Measurements from ENCODE around the gene POU2F2. TPM values are rescaled to one million over a fixed set of nuclear protein-coding genes. Genes with fewer than 3 reads are reported as not detected.
"Not testable (repeated sequence)": the region's sequence is repeated elsewhere in the genome, so short reads cannot be mapped to it uniquely, and the experiment has no call there.

POU2F2 gene
- total RNA-seq, 2 experiments from 2014 or later = 43.6 to 62.8 TPM

DNA sequence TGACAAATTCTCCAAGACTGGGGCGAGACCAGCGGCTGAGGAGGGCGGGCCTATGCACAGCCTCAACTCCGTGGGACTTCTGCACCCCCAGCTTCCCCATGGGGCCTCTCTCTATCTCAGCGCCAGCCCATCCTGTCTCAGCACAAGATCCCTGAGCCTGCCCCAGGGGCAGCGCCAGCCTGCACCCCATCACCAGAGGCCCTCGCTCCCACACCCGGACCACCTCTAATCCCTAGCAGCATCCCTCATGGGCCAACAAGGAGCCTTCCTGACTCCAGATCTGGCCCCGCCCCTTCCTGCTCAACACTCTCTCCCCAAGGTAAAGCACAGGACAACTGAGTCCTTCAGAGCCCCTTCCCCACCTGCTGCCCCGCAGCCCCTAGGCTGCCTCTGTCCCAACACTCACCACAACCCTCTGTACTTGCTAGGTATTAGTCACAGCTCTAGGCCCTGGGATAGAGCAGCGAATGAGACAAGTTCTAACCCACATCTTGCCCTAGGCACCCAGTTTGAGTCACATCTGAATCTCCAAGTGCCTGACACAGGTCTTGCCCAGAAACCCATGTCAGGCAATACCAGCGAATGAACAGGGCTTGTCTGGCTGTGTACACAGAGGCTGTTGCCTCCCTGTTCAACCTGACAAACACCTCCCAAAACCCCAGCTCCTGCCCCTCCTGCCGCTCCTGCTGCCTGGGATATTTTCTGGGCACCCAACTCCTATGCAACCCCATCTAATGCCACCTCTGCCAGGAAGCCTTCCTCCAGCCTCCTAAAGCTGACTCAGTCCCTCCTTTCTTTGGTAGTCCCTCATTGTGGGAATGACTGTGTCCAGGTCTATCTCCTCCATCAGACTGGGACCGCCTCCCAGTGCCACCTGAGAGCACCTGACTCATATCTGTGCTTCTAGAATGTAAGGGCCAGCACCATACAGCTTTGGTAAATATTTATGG, 80.8 kb downstream of the POU2F2 start:
- peak; percentile 96 for ATAC-seq
- ChIA-PET POLR2A (interaction anchor here (0.5 to 1.1 kb wide), 3 partner anchors 17 to 209 kb away, joined by 3 to 4 read pairs (median 3); no protein-coding TSS in a partner anchor), CTCF (interaction anchor here (1.0 to 4.9 kb wide), 3 partner anchors 17 to 34 kb away, joined by 3 to 20 read pairs (median 5); no protein-coding TSS in a partner anchor)
- H3K4me1 Mint-ChIP-seq = peaks cover 21% of the 10 kb centered on the region
- no peak overlapping the region for H3K4me3 Mint-ChIP-seq
- no peaks in the 10 kb centered on the region for H3K36me3 Mint-ChIP-seq (ENCODE audit: low read depth)
- peak; percentile 73 for DNase-seq
- no peaks in the 10 kb centered on the region for H3K9me3 Mint-ChIP-seq (ENCODE audit: low read depth)
- peak overlapping the region; percentile 81 for H3K27ac Mint-ChIP-seq
- intact Hi-C loops (cut with DNase I, micrococcal nuclease) = loop anchor here (1.0 to 5.0 kb wide), 3 partner anchors 16 to 59 kb away; partner anchors contain the start of gene ATP1A3 (in 1 of the 2)
- peaks cover 2% of the 10 kb centered on the region for H3K27me3 Mint-ChIP-seq

DNA sequence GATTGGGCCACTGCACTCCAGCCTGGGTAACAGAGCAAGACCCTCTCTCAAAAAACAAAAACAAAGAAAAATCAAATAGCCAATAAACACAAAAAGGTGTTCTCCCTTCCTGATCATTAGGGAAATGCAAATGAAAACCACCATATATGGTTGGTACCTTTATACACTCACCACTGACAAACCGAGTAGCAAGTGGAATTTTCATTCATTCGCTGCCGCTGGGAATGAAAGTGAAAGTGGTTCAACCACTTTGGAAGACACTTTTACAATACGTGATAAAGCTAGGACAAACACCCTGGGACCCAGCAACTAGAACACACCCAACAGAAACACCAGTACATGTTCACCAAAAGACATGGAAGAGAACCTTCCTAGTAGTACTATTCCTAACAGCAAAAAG, 83.3 kb downstream of the POU2F2 start:
- ChIA-PET CTCF (interaction anchor here (2.1 to 4.9 kb wide), 2 partner anchors 15 to 20 kb away, joined by 7 to 20 read pairs; no protein-coding TSS in a partner anchor), POLR2A (no interaction called here)
- no peaks in the 10 kb centered on the region for H3K36me3 Mint-ChIP-seq (ENCODE audit: low read depth)
- peak overlapping the region; percentile 35 for H3K27ac Mint-ChIP-seq
- no peaks in the 10 kb centered on the region for H3K9me3 Mint-ChIP-seq (ENCODE audit: low read depth)
- ATAC-seq (peak; percentile 9), DNase-seq (peak; percentile 34)
- H3K4me1 Mint-ChIP-seq = peaks cover 21% of the 10 kb centered on the region
- peaks cover 2% of the 10 kb centered on the region for H3K27me3 Mint-ChIP-seq
- intact Hi-C loops (cut with DNase I, micrococcal nuclease) = no loop called here
- H3K4me3 Mint-ChIP-seq = no peak overlapping the region

DNA sequence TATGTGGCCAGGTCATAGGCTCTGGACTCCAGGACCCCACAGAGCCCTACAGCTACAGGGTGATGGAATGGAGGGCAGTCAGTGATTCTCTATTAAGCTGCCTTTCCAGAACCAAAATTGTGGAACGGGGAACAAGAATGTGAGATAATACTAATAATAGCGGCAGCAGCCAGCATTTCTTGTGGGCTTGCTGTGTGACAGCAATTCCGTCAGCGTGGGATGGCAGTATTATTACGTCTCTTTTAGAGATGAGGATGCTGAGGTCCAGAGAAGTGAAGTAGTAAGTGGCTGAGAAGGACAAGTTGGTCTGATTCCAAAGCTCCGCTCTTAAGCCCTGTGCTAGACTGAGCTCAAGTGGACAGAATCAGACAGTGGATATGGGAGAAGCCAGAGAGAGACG, 86.7 kb downstream of the POU2F2 start:
- H3K4me3 Mint-ChIP-seq = no peak overlapping the region
- POLR2A ChIA-PET = no interaction called here
- CTCF ChIA-PET = interaction anchor here (1.4 to 2.9 kb wide), 3 partner anchors 11 to 16 kb away, joined by 5 to 9 read pairs (median 5); no protein-coding TSS in a partner anchor
- no peak for ATAC-seq
- no peak for DNase-seq
- peaks cover 2% of the 10 kb centered on the region for H3K27me3 Mint-ChIP-seq
- no peaks in the 10 kb centered on the region for H3K9me3 Mint-ChIP-seq (ENCODE audit: low read depth)
- no peaks in the 10 kb centered on the region for H3K36me3 Mint-ChIP-seq (ENCODE audit: low read depth)
- no peak overlapping the region for H3K27ac Mint-ChIP-seq
- peaks cover 7% of the 10 kb centered on the region for H3K4me1 Mint-ChIP-seq
- intact Hi-C loops (cut with DNase I, micrococcal nuclease) = no loop called here

DNA sequence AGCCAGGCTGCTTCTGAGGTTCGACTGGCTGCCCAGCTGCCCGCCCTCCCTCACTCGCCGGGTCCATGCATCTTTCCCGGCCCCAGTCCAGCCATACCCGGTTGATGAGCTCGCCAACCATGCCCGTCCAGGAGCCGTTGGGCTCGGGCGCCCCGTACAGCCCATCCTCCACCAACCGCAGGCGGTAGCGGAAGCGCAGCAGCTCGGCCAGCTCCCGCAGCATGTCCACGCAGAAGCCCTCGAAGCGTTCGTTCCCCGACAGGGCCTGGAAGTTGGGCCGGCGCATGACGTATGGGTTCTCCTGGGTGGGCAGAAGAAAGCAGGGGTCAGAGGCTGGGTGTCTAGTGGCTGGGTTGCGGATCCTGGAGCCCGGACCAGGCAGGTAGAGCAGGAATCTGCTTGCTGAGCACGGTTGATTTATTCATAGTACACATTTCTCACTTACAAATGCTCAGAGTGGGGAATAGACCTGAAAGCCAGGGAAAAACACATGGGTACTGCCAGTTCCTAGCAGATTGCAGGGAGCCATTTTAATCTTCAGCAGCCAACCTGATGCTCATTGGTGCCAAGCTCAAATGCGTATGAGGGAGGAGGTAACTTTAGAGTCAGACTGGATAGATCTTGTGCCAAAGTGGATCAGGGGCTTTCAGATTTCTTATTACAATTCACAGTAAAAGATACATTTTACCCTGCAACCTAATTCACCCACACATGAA, 89.6 kb downstream of the POU2F2 start:
- DNase-seq = no peak
- H3K4me1 Mint-ChIP-seq = no peaks in the 10 kb centered on the region
- H3K27me3 Mint-ChIP-seq = peaks cover 2% of the 10 kb centered on the region
- ChIA-PET CTCF (no interaction called here), POLR2A (no interaction called here)
- H3K36me3 Mint-ChIP-seq (ENCODE audit: low read depth) = no peaks in the 10 kb centered on the region
- intact Hi-C loops (cut with DNase I, micrococcal nuclease) = no loop called here
- no peak overlapping the region for H3K4me3 Mint-ChIP-seq
- no peaks in the 10 kb centered on the region for H3K9me3 Mint-ChIP-seq (ENCODE audit: low read depth)
- H3K27ac Mint-ChIP-seq = no peak overlapping the region
- ATAC-seq = no peak

DNA sequence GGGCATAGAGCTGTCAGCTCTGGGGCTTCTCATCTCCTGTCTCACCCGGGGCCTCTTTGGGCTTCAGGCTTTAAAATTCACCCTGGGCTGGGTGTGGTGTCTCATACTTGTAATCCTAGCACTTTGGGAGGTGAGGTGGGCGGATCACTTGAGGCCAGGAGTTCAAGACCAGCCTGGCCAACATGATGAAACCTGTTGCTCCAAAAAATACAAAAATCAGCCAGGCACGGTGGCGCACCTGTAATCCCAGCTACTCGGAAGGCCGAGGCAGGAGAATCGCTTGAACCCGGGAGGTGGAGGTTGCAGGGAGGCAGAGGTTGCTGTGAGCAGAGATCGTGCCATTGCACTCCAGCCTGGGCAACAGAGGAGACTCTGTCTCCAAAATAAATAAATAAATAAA, 91.8 kb downstream of the POU2F2 start:
- H3K27me3 Mint-ChIP-seq; intact Hi-C loops (cut with DNase I, micrococcal nuclease); H3K4me3 Mint-ChIP-seq; POLR2A ChIA-PET; H3K9me3 Mint-ChIP-seq (ENCODE audit: low read depth); H3K36me3 Mint-ChIP-seq (ENCODE audit: low read depth); H3K4me1 Mint-ChIP-seq; ATAC-seq; DNase-seq; H3K27ac Mint-ChIP-seq: not testable (repeated sequence)
- CTCF ChIA-PET = interaction anchor here (1.1 to 4.8 kb wide), 3 partner anchors 9 to 20 kb away, joined by 4 to 23 read pairs (median 4); no protein-coding TSS in a partner anchor

DNA sequence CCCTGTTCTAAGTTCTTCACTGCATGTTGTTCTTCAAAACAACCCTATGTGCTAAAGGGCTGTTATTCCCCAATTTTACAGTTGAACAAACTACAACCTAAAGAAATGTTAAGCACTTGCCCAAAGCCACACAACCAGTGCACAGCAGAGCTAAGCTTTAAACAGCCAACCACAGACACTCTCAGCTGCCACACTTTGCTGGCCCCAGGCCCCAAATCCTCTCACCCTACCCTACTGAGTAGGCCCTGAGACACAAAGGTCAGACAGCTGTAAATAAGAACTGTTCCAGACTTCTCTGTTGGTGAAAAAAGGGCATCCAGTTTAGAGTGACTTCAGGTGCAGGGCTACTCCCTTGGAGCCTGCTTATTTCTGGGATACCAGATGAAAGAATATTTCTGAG, 92.2 kb downstream of the POU2F2 start:
- POLR2A ChIA-PET = no interaction called here

DNA sequence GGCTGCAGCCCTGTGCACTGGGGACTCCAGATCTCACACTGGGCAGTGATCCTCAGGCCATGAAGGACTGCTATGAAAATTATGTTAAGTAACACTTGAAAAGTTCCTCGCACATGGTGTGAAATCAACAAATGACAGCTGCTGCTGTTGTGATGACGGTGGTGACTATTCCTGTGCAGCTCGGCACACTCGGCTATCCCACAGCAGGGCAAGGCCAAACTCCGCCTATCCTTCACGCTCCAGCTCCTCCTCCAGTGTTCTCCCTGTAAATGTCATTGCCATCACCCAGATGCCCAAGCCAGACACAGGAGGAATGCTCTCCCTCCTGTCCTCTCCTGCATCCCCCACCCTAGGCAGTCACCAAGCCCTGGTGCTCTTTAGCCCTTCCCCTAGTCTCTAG, 93.6 kb downstream of the POU2F2 start:
- Mint-ChIP-seq H3K27me3 (no peaks in the 10 kb centered on the region), H3K4me1 (no peaks in the 10 kb centered on the region), H3K4me3 (no peak overlapping the region), H3K36me3 (ENCODE audit: low read depth) (no peaks in the 10 kb centered on the region), H3K9me3 (ENCODE audit: low read depth) (no peaks in the 10 kb centered on the region), H3K27ac (no peak overlapping the region)
- CTCF ChIA-PET = interaction anchor here (0.9 to 4.8 kb wide), 2 partner anchors 11 to 214 kb away, joined by 3 to 23 read pairs; no protein-coding TSS in a partner anchor
- ATAC-seq (no peak), DNase-seq (no peak)
- POLR2A ChIA-PET = no interaction called here
- intact Hi-C loops (cut with DNase I, micrococcal nuclease) = no loop called here

More for the DNA sequence above, 92.2 kb downstream of the POU2F2 start:
- intact Hi-C loops (cut with DNase I, micrococcal nuclease) = no loop called here
- CTCF ChIA-PET = interaction anchor here (1.1 to 4.8 kb wide), 2 partner anchors 9 to 12 kb away, joined by 4 to 23 read pairs; no protein-coding TSS in a partner anchor
- no peak for ATAC-seq
- Mint-ChIP-seq H3K4me1 (no peaks in the 10 kb centered on the region), H3K36me3 (ENCODE audit: low read depth) (no peaks in the 10 kb centered on the region), H3K27ac (no peak overlapping the region), H3K27me3 (no peaks in the 10 kb centered on the region), H3K9me3 (ENCODE audit: low read depth) (no peaks in the 10 kb centered on the region), H3K4me3 (no peak overlapping the region)
- DNase-seq = no peak

DNA sequence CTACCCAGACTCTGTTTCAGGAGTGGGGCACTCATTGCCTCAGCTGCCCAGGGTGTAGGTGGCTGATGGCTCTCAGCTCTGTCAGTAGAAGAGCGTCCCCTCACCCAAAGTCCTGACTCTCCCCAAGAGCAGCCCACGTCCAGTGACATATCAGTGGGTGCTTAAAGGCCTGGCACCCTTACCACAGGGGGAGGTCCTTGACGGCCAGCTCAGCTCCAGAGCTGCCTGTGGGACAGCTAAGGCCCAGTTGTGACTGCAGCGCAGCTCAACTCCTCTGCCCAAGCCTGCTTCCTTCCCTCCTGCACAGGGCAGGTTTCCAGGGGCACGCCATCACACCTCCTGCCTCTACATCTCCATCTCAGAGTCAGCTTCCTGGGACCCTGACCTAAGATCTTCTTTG, 94.6 kb downstream of the POU2F2 start:
- intact Hi-C loops (cut with DNase I, micrococcal nuclease) = no loop called here

More for the DNA sequence above, 94.6 kb downstream of the POU2F2 start:
- no peak overlapping the region for H3K27ac Mint-ChIP-seq
- no peak for ATAC-seq
- no peak overlapping the region for H3K4me3 Mint-ChIP-seq
- DNase-seq = no peak
- CTCF ChIA-PET = interaction anchor here (4.8 kb wide), 1 partner anchor 9 kb away, joined by 23 read pairs; no protein-coding TSS in a partner anchor
- H3K27me3 Mint-ChIP-seq = peaks cover 2% of the 10 kb centered on the region
- no peaks in the 10 kb centered on the region for H3K9me3 Mint-ChIP-seq (ENCODE audit: low read depth)
- H3K4me1 Mint-ChIP-seq = no peaks in the 10 kb centered on the region
- POLR2A ChIA-PET = no interaction called here
- no peaks in the 10 kb centered on the region for H3K36me3 Mint-ChIP-seq (ENCODE audit: low read depth)

Small RNA genes within 50 kb of the gene (microRNA-seq; reads per million reads assigned to microRNA genes)
- not detected for gene MIR4323 (ENCODE audit: borderline replicate concordance)

Other genes starting within 250 kb of the POU2F2 start
- 100 to 1,000 TPM; 231 to 276 TPM for gene ARHGEF1, start 249.3 kb downstream of the POU2F2 start, total RNA-seq
- gene ERFL, start 204.0 kb downstream of the POU2F2 start, total RNA-seq = 1 to 10 TPM; 1.7 to 1.9 TPM
- gene RABAC1, start 173.1 kb downstream of the POU2F2 start, total RNA-seq = 10 to 100 TPM; 35.3 to 49.7 TPM
- gene ATP1A3, start 138.2 kb downstream of the POU2F2 start, total RNA-seq = 1 to 10 TPM; 1.8 TPM
- 1 to 10 TPM; 1.6 to 1.7 TPM for gene GRIK5, start 62.2 kb downstream of the POU2F2 start, total RNA-seq
- gene ZNF574, start 56.3 kb downstream of the POU2F2 start, total RNA-seq = 10 to 100 TPM; 10.7 to 14.8 TPM
- 10 to 100 TPM; 25.9 to 27.3 TPM for gene DEDD2, start 85.2 kb upstream of the POU2F2 start, total RNA-seq
- 10 to 100 TPM; 11.9 to 15.2 TPM for gene ZNF526, start 87.9 kb upstream of the POU2F2 start, total RNA-seq
- 10 to 100 TPM; 32.6 to 43.5 TPM for gene GSK3A, start 110.2 kb upstream of the POU2F2 start, total RNA-seq
- 10 to 100 TPM; 65.5 to 66.4 TPM for gene ERF, start 122.7 kb upstream of the POU2F2 start, total RNA-seq
- 10 to 100 TPM; 62.8 to 66.3 TPM for gene CIC, start 136.8 kb upstream of the POU2F2 start, total RNA-seq
- 1 to 10 TPM in 1 of 2 experiments, under 1 TPM in 1; 0.63 to 1.0 TPM for gene PRR19, start 169.7 kb upstream of the POU2F2 start, total RNA-seq
- gene PAFAH1B3, start 170.2 kb upstream of the POU2F2 start, total RNA-seq = 10 to 100 TPM; 43.4 to 53.9 TPM
- under 1 TPM; 0.53 to 0.69 TPM for gene TMEM145, start 180.9 kb upstream of the POU2F2 start, total RNA-seq
- 1 to 10 TPM; 5.2 to 5.3 TPM for gene MEGF8, start 193.2 kb upstream of the POU2F2 start, total RNA-seq

All from activated CD4-positive, alpha-beta T cell treated with anti-CD3 and anti-CD28 coated beads for 36 hours (primary cell).